Thyroid gland (tissue), 4 donors: Measurements from ENCODE around the gene PXT1. TPM values are rescaled to one million over a fixed set of nuclear protein-coding genes. Genes with fewer than 3 reads are reported as not detected.

Experiments
- DNase-seq, 2 donors: peaks; one replicate each; pipeline ENCODE4 v3.0.0-alpha.2; 2019
- H3K27ac ChIP-seq, 3 donors: fragments of 200-600 bp; sonication (generic); 1 replicate in 2 of 3; 2 replicates in 1 of 3; pipeline ENCODE4 v1.5.1; 2016 to 2019; ENCODE audit warnings: mild to moderate bottlenecking in 1 of 3, moderate library complexity in 1 of 3
- H3K27me3 ChIP-seq: fragments of 200-600 bp; sonication (generic); one replicate; pipeline ENCODE4 v1.5.1; 2019
- H3K36me3 ChIP-seq, 2 donors: fragments of 200-600 bp; sonication (generic); one replicate each; pipeline ENCODE4 v1.5.1; 2016 to 2019
- H3K4me1 ChIP-seq, 2 donors: fragments of 200-600 bp; sonication (generic); one replicate each; pipeline ENCODE4 v1.5.1; 2017 to 2019
- H3K4me3 ChIP-seq, 3 donors: fragments of 200-600 bp; sonication (generic); replicated peaks in 1 of 3; 1 replicate in 2 of 3; 2 replicates in 1 of 3; pipeline ENCODE4 v1.5.1; 2016; ENCODE audit warnings: mild to moderate bottlenecking in 1 of 3
- H3K9me3 ChIP-seq: fragments of 200-600 bp; sonication (generic); one replicate; pipeline ENCODE4 v1.5.1; 2017
- CTCF ChIP-seq, 6 experiments: fragments of 200-600 bp in 3 of 6; fragments of 450-650 bp in 3 of 6; sonication (generic) in 3 of 6; IDR thresholded peaks; one replicate each; pipeline ENCODE4 v1.5.1; 2016 to 2019; ENCODE audit warnings: antibody characterized with exemption in 6 of 6, mild to moderate bottlenecking in 2 of 6, inconsistent platforms in 1 of 6, moderate library complexity in 1 of 6
- POLR2A ChIP-seq, 2 donors: fragments of 450-650 bp; IDR thresholded peaks; one replicate each; pipeline ENCODE4 v1.6.1; 2017; ENCODE audit warnings: antibody characterized with exemption in 2 of 2, mild to moderate bottlenecking in 2 of 2, moderate library complexity in 1 of 2
- WGBS, 2 donors: methylation state at CpG; one replicate each; pipeline ENCODE4 v1.1.5; 2017; 5-methylcytosine and 5-hydroxymethylcytosine counted together
- intact Hi-C: fragments of 100-400 bp; cut with DNase I; formaldehyde crosslinking; loops from one replicate; pipeline ENCODE4 v1.15.1; 2023
- total RNA-seq, 4 donors: library from RNA; depleted of rRNA; stranded (reverse); fragments of >200 nt; gene quantifications; one replicate each; pipeline ENCODE4 v1.2.3, GENCODE V29; 2016

Gene PXT1
- total RNA-seq, 4 donors from 2014 or later: not detected

GRCh38 chr6:36380166-36380565, 62.5 kb downstream of the PXT1 start:
- DNase-seq: no peak
- TF ChIP-seq CTCF (IDR thresholded peaks at IDR 0.05) (no peak), POLR2A (IDR thresholded peaks at IDR 0.05) (no peak)
- Histone ChIP-seq H3K4me1 (peaks cover 0 to 4% of the 10 kb centered on the region in 2 donors), H3K27ac (no peak overlapping the region), H3K4me3 (no peak overlapping the region), H3K36me3 (no peaks in the 10 kb centered on the region), H3K9me3 (no peaks in the 10 kb centered on the region), H3K27me3 (no peaks in the 10 kb centered on the region)
- intact Hi-C loops: no loop called here
- 95 to 98% methylated on average over 4 of the region's 4 CpGs for WGBS, 2 donors

- Histone ChIP-seq H3K9me3 (no peaks in the 10 kb centered on the region), H3K27ac (no peak overlapping the region), H3K4me1 (peaks cover 0 to 4% of the 10 kb centered on the region in 2 donors), H3K4me3 (no peak overlapping the region), H3K36me3 (no peaks in the 10 kb centered on the region), H3K27me3 (no peaks in the 10 kb centered on the region)
- WGBS, 2 donors: 90 to 94% methylated on average over 10 of the region's 10 CpGs
- TF ChIP-seq POLR2A (IDR thresholded peaks at IDR 0.05): no peak
- TF ChIP-seq CTCF (IDR thresholded peaks at IDR 0.05): no peak
- DNase-seq: no peak
- intact Hi-C loops: no loop called here
Observed at GRCh38 chr6:36378936-36379335, 63.7 kb downstream of the PXT1 start.

DNA sequence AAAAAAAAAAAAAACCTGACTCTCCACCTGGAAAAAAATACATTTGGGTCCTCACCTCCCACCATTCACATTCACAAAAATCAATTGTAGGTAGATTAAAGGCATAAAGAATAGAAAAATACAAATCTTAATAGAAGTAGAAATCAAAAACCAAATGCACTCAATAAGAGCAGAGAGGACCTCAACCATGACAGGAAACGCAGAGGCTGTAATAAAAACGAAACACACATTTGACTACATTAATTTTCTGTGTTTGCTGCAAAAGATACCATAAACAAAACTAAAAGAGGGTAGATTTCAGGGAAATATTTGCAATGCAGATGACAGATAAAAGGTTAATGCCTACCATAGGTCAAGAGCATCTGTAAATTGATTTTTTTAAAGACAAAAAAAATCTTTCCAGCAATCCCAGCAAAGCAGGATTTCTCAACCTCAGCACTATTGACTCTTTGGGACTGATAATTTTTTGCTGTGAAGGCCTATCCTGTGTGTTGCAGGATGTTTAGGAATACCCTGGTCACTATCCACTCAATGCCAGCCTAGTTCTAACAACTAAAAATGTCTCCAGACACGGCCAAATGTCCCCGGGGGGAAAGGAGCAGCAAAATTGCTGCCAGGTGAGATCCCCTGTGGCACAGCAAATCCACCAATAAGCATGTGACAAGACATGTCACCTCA, 64.3 kb downstream of the PXT1 start:
- TF ChIP-seq CTCF (IDR thresholded peaks at IDR 0.05) (no peak), POLR2A (IDR thresholded peaks at IDR 0.05) (no peak)
- WGBS, 2 donors: 75 to 82% methylated on average over 4 of the region's 4 CpGs
- H3K27ac ChIP-seq: no peak overlapping the region

GRCh38 chr6:36377594-36377993, 65.1 kb downstream of the PXT1 start:
- peak; percentile 16 to 38 for DNase-seq
- 30 to 37% methylated on average over 5 of the region's 5 CpGs for WGBS, 2 donors
- Histone ChIP-seq H3K27me3 (no peaks in the 10 kb centered on the region), H3K27ac (no peak overlapping the region), H3K36me3 (no peaks in the 10 kb centered on the region), H3K9me3 (no peaks in the 10 kb centered on the region), H3K4me1 (peaks cover 0 to 4% of the 10 kb centered on the region in 2 donors), H3K4me3 (no peak overlapping the region)
- no peak for TF ChIP-seq CTCF (IDR thresholded peaks at IDR 0.05)
- TF ChIP-seq POLR2A (IDR thresholded peaks at IDR 0.05): no peak
- intact Hi-C loops: no loop called here

More for the DNA sequence above, 64.3 kb downstream of the PXT1 start:
- H3K4me1 ChIP-seq: peaks cover 0 to 4% of the 10 kb centered on the region in 2 donors
- H3K27me3 ChIP-seq: no peaks in the 10 kb centered on the region
- no peaks in the 10 kb centered on the region for H3K9me3 ChIP-seq
- no peaks in the 10 kb centered on the region for H3K36me3 ChIP-seq
- DNase-seq: no peak
- H3K4me3 ChIP-seq: no peak overlapping the region
- intact Hi-C loops: no loop called here

DNA sequence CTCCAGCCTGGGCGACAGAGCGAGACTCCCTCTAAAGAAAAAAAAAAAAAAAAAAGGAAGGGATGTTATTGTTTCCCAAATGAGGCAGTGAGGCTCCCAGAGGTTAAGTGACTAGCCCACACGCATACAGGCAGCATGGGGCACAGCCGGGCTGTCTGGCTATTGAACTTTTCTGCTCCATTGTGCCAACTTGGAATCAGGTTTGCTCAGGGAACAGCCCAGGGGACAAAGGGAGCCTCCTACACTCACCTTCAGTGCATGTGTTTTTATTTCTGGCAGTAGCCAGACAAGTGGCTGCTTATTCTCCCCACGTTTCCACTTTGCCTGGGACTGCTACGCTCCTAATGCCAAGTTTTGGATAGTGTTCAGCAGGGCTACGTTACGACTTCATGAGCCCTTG, 65.9 kb downstream of the PXT1 start:
- TF ChIP-seq CTCF (IDR thresholded peaks at IDR 0.05): no peak
- TF ChIP-seq POLR2A (IDR thresholded peaks at IDR 0.05): no peak
- 48 to 51% methylated on average over 8 of the region's 8 CpGs for WGBS, 2 donors

More for the DNA sequence above, 65.9 kb downstream of the PXT1 start:
- H3K27me3 ChIP-seq: no peaks in the 10 kb centered on the region
- H3K9me3 ChIP-seq: no peaks in the 10 kb centered on the region
- H3K36me3 ChIP-seq: no peaks in the 10 kb centered on the region
- no peak overlapping the region for H3K27ac ChIP-seq
- H3K4me3 ChIP-seq: no peak overlapping the region
- peaks cover 0 to 4% of the 10 kb centered on the region in 2 donors for H3K4me1 ChIP-seq
- intact Hi-C loops: no loop called here
- peak; percentile 70 to 72 for DNase-seq
